GM18868 (cell line): Measurements from ENCODE around the gene CHRND.
"Not testable (repeated sequence)": the region's sequence is repeated elsewhere in the genome, so short reads cannot be mapped to it uniquely, and the experiment has no call there.

Source experiments
- ATAC-seq: cut with Tn5 transposase; IDR thresholded peaks from one replicate; pipeline ENCODE4 v1.9.1; 2021; ENCODE audit warnings: mild to moderate bottlenecking, moderate library complexity; ENCODE audit not compliant: unreplicated experiment

Gene CHRND

DNA sequence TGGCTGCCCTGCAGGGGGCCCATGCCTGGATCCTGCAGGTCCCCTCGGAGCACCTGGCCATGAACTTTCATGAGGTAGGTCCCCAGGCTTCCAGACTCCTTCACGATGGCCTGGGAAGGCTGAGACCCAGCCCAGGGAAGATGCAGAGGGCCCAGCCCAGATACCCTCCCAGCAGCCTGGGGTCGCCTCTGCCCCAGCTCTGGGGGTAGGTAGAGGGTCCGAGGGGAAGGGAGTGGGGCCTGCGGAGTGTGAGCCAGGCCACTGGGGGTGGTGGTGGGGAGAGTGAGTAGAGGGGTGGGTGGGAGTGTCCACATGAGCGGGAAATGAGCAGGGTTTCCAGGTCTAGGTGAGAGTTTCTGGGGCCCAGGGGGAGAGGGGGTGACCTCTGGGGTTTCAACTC, 1.2 kb upstream of the CHRND start:
- ATAC-seq = no peak

DNA sequence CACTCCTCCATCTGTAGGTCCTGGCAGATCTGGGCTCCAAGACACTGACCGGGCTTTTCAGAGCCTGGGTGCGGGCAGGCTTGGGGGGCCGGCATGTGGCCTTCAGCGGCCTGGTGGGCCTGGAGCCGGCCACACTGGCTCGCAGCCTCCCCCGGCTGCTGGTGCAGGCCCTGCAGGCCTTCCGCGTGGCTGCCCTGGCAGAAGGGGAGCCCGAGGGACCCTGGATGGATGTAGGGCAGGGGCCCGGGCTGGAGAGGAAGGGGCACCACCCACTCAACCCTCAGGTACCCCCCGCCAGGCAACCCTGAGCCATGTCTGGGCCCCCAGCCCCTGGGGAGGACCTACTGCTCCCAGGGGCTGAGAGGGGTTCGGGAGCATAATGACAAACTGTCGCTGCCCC, 761 bp upstream of the CHRND start:
- ATAC-seq = no peak

DNA sequence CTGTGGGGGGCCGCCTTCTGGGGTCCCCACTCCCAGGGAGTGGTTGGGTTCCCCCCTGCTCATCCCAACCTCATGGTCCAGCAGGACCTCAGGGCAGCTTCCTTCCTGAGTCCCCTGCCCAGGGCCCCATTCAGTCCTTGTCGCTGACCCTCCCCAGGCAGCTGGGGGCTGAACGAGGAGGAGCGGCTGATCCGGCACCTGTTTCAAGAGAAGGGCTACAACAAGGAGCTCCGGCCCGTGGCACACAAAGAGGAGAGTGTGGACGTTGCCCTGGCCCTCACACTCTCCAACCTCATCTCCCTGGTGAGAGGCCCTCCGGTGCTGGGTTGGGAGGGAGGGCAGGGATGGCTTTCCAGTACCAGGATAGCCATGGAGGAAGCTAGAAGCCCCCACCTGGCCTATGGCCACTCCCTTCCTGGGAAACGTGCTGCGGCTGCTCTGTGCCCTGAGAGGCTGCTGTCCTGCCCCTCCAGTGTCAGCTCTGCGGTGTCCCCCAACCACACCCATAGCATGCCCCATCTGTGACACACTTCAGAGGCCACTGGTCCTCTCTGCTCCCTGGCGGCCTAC, 497 bp downstream of the CHRND start:
- no peak for ATAC-seq

DNA sequence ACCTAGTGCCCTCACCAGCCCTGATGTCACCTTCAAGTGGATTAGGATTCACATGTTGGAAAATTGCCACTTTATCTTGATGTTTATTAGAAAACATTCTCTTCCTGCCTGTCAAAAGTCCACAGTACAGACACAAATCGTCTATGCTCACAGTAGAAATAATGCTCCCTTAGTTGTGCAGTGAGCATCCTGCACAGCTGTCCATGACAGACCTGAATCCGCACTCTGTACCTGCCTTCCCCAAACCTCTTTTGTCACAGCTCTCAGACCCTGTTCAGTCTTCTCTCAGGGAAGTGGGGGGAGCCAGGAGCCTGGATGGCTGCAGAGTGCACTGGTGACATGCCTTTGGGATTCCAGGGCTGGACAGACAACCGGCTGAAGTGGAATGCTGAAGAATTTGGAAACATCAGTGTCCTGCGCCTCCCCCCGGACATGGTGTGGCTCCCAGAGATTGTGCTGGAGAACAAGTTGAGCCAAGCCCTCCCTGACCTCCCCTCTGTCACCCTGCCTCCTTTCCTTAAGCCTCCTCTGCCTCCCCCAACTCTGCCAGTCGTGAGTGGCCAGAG, 2.0 kb downstream of the CHRND start:
- ATAC-seq = no peak

DNA sequence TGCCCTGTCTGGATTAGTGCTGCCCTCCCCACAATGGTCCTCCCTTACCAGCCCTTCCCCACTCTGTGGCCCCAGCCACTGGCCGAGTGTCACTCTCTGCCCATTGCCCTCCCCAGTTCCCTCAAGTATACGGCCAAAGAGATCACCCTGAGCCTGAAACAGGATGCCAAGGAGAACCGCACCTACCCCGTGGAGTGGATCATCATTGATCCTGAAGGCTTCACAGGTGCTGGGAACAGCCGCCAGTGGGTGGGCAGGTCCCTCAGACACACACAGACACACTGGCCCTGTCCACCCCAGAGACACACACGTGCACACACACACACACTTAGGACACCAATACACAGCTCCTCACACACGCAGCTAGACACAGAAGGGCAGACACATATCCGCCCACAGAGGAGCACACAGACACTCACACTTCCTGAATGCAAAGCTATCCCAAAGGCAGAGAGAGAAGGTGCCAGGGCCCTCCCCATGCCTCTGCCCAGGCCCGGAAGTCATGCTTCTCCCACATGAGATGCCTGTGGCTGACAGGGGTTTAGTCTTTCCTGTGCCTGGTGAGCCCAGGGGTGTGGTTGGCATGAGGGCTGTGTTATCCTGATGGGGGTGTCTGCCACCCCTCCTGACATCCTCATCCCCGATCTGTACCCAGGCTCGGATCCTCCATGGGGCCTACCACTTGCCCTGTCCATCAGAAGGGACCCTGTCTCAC, 2.9 kb downstream of the CHRND start:
- ATAC-seq = no peak

DNA sequence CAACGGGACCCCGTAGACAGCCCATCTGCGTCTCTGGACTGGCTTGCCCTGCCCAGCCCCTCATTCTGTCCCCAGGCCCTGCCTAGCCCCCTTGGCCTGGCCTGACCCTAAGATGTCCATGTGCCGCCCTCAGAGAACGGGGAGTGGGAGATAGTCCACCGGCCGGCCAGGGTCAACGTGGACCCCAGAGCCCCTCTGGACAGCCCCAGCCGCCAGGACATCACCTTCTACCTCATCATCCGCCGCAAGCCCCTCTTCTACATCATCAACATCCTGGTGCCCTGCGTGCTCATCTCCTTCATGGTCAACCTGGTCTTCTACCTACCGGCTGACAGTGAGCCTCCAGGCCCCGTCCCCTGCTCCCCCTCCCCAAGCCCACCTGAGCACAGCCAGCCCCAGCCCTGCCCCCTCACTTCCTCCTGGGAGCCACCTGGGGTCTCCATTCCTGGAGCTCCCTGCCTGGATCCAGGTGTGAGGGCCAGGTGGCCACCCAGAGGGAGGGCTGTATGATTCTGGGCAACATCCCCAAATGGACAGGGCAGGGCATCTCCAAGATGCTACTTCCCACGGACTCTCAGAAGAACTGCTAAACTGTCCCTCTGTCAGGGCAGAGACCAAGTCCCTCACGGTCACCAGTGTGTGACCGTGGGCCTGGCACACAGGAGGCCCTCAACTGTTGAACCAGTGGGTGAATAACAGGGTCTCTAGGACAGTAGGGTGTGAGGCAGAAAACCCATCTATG, 4.0 kb downstream of the CHRND start:
- no peak for ATAC-seq

DNA sequence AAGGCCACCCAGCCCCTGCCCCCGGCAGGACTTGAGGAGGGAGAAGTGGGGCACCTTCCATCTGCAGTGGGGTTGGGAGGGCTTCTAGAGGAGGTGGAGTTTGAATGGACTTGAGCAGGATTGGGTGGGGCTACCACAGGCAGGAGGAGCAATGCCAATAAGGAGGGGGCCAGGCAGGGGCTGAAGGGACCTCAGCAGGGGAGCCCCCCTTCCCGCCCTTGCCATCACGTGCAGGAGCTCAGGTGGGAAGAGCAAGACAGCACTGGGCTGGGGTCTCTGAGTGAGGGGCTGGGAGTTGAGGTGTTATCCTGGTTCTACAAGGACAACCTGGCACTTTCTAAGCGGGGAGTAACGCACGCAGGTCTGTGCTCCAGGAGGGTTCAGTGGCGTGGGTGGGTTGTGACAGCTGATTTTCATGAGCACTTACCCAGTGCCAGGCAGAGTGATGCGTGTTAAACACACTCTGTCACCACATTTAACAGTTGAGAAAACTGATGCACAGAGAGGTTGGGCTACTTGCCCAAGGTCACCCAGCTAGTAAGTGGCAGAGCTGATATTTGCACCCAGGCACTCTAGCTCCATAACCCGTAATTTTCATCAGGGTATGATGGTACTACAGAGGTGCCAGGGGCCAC, 4.8 kb downstream of the CHRND start:
- ATAC-seq = no peak

DNA sequence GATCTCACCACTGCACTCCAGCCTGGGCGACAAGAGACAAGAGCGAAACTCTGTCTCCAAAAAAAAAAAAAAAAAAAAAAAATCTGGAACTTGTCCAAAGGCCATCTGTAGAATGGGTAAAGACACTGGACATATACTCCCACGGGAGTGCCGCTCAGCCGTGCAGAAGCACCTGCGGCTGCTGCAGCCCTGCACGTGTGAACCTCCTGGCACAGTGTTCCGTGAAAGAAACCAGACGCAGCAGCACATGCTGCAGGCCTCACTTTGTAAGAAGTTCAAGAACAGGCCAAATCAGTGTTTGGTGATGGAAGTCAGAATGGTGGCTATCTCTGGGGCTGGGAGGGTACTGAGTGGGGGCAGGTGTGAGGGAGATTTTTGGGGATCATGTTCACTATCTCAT, 6.5 kb downstream of the CHRND start:
- no peak for ATAC-seq

DNA sequence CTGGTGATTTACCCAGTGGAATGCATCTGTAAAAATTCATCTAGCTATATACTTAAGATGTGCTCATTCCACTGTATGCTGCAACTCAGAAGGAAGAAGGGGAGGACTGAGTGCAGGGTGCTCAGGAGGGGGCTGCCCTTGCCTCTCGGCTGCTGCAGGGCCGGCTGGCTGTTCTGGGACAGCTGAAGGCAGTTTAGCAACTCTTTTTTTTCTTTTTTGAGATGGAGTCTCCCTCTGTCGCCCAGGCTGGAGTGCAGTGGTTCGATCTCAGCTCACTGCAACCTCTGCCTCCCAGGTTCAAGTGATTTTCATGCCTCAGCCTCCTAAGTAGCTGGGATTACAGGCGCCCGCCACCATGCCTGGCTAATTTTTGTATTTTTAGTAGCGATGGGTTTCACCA, 6.9 kb downstream of the CHRND start:
- ATAC-seq = not testable (repeated sequence)

DNA sequence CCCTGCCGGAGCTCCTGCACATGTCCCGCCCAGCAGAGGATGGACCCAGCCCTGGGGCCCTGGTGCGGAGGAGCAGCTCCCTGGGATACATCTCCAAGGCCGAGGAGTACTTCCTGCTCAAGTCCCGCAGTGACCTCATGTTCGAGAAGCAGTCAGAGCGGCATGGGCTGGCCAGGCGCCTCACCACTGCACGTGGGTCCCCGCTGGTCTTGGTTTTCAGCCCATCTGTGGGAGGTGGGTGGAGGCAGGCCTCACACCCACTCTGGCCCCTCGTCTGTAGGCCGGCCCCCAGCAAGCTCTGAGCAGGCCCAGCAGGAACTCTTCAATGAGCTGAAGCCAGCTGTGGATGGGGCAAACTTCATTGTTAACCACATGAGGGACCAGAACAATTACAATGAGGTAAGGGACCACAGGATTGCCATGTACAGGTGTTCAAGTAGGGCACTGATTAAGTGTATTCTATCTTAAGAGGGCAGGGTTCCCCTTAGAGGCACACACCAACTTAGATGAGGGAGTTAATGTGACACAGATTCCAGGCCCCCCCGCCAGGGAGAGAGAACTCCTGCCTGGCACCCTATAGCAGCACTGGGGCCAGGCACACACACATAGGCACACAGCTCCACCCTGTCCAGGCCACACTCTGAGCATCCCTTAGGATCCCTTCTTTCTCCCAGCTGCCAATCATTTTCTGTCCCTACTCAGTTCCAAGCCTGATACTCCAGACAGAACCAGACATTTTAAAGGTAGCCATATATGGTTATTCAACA, 8.2 kb downstream of the CHRND start:
- ATAC-seq = no peak

DNA sequence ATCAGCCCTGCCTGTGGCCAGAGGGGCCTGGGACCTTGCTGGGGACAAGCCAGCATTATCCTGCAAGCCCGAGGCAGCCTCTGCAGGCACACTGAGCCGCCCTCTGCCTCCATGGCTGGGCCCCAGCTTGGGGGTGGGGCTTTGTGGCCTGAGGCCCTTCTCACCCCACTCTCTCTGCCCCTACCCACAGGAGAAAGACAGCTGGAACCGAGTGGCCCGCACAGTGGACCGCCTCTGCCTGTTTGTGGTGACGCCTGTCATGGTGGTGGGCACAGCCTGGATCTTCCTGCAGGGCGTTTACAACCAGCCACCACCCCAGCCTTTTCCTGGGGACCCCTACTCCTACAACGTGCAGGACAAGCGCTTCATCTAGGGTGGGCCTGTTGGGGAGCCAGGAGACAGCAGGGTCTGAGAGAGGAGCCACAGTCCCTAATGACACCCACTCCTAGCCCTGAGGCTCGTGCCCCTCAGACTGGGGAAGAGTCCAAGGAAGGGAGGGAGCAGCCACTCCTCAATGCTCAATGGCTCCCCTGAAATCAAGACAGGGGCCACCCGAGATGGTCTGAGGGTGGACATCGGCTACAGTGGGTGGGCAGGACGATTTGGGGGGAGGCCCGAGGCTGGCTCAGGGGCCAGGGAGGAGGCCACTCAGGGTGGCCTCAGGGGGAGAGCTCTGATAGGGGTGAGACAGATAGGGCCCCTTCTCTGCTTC, 9.1 kb downstream of the CHRND start:
- no peak for ATAC-seq

DNA sequence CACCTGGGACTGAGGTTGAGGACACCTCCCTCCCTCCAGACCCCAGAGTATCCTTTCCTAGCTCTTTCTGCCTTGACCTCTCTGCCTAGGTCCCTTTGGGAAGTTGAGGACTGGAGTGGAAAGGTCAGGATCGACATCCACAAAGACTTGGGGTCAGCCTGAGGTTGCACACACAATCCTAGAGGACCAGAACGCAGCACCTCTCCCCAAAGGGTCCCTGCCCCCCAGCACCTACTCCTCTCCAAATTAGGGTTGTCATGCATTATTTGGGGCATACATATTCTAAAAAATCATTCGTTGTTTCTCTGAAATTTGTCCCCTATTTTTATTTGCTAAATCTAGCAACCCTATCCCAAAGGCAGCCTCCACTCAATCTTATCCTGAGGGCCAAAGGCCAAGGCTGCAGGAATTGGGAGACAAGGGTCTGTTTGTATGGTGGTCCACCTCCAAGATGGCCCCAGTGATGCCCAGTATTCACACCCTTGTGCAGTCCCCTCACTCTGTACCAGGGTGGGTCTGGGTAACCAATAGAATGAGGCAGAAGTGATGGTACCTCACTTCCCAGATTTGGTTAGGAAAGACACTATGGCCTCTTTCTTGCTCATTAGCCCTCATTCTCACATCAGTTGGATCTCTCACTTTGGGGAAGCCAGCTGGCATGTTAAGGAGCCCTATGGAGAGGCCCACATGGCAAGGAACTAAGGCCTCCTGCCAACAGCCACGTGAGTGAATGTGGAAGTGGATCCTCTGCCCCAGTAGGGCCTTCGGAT, 10.0 kb downstream of the CHRND start:
- no peak for ATAC-seq

DNA sequence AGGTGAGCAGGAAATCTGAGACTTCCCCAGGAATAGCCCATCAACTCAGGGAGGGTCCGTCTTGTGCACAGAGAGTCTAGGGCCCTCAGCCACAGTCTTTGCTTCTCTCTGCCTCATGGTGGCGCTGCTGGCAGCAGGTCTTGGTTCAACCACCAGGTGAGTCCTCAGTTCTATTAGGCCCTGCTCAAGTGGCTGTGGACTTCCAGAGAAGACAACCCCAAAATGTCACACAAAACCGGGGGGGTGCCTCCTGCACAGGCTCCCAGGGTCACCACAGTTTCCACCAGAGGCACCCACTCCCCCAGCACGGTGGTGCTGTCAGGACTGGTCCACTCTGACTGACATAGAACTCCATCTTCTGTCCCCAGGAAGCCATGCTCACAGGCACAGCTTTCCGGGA, 11.1 kb downstream of the CHRND start:
- ATAC-seq = no peak

DNA sequence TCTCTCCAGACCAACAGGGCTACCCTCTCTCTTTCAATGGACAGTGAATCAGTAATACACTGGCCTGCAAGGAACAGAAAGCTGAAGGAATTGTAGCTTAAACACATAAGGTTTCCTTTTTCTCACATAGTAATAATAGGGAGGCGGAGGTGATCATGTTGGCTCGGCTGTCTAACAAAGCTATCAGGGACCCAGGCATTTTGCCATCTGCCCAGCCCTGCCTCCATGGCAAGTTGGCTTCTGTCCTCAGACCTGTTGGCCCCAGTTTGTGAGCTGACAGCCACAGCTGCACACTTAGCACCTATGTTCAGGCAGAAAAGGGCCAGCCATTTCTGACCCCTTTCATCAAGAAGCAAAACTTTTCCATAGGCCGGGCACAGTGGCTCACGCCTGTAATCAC, 11.5 kb downstream of the CHRND start:
- no peak for ATAC-seq

DNA sequence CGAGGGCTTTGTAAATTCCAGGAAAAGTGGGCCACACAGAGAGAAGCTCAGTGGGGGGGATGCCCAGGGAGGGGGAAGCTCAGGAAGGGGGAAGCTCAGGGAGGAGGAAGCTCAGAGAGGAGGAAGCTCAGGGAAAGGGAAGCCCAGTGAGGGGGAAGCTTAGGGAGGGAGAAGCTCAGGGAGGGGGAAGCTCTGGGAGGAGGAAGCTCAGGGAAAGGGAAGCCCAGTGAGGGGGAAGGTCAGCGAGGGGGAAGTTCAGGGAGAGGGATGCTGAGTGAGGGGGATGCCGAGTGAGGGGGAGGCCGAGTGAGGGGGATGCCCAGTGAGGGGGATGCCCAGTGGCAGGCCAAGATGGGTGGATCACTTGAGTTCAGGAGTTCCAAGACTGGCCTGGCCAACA, 12.7 kb downstream of the CHRND start:
- ATAC-seq = no peak

DNA sequence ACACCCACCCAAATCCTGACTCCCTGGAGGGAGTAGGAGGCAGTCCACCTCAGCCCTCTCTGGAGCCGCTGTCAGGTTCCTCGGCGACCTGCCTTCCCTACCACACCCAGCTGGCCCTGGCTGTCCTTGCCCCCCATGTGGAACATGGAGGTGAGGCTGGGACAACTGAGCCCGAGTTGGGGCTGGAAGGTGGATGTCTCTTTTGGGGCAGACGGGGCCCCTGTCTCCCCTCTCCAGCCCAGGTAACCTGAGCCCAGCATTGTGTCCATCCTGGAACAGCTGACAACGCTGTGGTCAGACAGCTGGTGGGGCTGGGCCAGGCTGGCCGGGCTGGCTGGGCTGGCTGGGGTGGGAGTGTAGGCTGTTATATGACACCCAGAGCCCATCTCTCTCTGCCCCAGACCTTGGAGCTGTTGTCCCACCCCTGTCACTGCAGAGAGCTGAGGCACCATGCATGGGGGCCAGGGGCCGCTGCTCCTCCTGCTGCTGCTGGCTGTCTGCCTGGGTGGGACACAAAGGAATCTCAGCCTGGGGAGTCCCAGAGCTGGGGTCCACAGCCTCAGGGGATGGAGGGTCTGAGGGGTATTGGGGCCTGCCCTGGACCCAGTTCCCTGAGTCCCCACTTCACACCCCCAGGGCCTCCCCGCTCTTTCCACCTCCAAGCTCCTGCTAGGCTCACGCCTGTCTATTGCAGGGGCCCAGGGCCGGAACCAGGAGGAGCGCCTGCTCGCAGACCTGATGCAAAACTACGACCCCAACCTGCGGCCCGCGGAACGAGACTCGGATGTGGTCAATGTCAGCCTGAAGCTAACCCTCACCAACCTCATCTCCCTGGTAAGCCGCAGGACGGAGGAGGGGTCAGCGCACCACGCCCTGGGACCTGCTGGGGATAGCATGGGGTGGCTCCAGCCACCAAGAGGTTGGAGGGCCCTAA, 13.6 kb downstream of the CHRND start, which contains the start of gene CHRNG:
Gene CHRNG, plus strand, starts transcription at position 395 of the 934 bp plus-strand sequence. Its CDS starts 56 bp downstream, at position 451.
- no peak for ATAC-seq

DNA sequence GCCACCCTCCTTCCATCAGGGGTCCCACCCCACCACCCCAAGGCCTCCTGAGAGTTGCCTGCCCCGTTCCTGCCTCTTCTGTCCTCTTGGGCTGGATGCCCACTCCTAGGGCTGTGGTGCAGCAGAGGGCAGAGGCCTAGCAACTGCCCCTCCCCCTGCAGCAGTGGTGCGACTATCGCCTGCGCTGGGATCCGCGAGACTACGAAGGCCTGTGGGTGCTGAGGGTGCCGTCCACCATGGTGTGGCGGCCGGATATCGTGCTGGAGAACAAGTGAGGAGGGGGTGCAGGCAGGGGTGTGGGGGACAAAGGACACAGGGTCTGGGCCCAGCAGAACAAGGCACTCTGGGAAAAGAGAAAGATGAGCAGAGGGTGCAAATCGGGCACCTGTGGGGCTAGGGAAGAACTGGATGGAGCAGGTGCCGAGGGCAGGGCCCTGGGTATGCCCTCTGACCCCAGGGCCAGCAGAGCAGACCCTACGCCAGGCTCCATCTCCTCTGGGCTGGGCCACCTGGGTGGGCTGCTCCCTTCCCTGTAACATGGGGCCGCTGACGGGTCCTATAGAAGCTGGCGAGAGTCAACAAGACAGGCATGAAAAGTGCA, 14.6 kb downstream of the CHRND start:
- ATAC-seq = no peak
